ENCODE measurements around the gene NPAS1. TPM values are rescaled to one million over a fixed set of nuclear protein-coding genes. Genes with fewer than 3 reads are reported as not detected.

NPAS1 gene
- total RNA-seq, 1 donor from 2014 or later = 3.6 TPM

DNA sequence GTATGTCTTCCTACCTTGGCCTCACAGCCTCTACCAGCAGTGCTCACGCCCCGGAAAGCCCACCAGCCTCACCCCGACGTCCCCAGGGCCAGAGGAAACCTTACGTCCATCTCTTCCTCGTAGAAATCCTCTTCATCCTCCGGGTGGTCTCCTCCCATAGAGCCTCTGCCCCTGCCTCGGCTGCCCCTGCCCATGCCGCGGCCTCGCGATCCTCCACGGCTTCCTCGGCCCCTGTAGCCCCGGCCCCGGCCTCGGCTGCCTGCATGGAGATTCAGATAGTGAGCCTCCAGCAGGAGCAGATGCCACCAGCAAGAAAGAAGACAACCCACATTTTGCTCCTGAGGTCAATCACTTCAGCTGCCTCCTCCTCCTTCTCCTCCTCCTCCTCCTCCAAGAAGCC is 66.6 kb downstream of the NPAS1 start:
- H3K36me3 ChIP-seq (ENCODE audit: insufficient read depth, low read length) = peaks cover 39% of the 10 kb centered on the region
- Mint-ChIP-seq H3K9me3 (ENCODE audit: unreplicated experiment) (no peaks in the 10 kb centered on the region), H3K27me3 (ENCODE audit: low read depth, unreplicated experiment) (no peaks in the 10 kb centered on the region), H3K4me1 (ENCODE audit: low read depth, unreplicated experiment) (no peaks in the 10 kb centered on the region), H3K27ac (ENCODE audit: unreplicated experiment) (no peak overlapping the region), H3K4me3 (ENCODE audit: unreplicated experiment) (no peak overlapping the region), H3K36me3 (ENCODE audit: low read depth, unreplicated experiment) (peaks cover 36% of the 10 kb centered on the region)
- peaks cover 9% of the 10 kb centered on the region for H3K79me2 ChIP-seq (ENCODE audit: insufficient read depth, low read length)
- FAIRE-seq = no peak
- TF ChIP-seq, protein P1, sequence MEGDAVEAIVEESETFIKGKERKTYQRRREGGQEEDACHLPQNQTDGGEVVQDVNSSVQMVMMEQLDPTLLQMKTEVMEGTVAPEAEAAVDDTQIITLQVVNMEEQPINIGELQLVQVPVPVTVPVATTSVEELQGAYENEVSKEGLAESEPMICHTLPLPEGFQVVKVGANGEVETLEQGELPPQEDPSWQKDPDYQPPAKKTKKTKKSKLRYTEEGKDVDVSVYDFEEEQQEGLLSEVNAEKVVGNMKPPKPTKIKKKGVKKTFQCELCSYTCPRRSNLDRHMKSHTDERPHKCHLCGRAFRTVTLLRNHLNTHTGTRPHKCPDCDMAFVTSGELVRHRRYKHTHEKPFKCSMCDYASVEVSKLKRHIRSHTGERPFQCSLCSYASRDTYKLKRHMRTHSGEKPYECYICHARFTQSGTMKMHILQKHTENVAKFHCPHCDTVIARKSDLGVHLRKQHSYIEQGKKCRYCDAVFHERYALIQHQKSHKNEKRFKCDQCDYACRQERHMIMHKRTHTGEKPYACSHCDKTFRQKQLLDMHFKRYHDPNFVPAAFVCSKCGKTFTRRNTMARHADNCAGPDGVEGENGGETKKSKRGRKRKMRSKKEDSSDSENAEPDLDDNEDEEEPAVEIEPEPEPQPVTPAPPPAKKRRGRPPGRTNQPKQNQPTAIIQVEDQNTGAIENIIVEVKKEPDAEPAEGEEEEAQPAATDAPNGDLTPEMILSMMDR (IDR thresholded peaks at IDR 0.05; ENCODE audit: insufficient read depth, low read depth, low read length) = no peak
- TF ChIP-seq EZH2 (IDR thresholded peaks at IDR 0.05; ENCODE audit: insufficient read depth, low read length) = no peak
- H4K20me1 ChIP-seq (ENCODE audit: insufficient read depth, low read length) = peaks cover 32% of the 10 kb centered on the region
- no peak overlapping the region for H3K4me3 ChIP-seq (ENCODE audit: insufficient read depth, low read depth, low read length)
- no peak overlapping the region for H2AFZ ChIP-seq (ENCODE audit: low read depth, low read length)
- H3K9ac ChIP-seq (ENCODE audit: low read length) = no peak overlapping the region
- H3K4me2 ChIP-seq (ENCODE audit: low read length) = no peak overlapping the region
- H3K27me3 ChIP-seq (ENCODE audit: insufficient read depth, low read length) = no peaks in the 10 kb centered on the region
- H3K9me3 ChIP-seq (ENCODE audit: insufficient read depth, low read depth, low read length) = no peaks in the 10 kb centered on the region
- H3K27ac ChIP-seq (ENCODE audit: low read depth, low read length) = no peak overlapping the region
- H3K4me1 ChIP-seq (ENCODE audit: insufficient read depth, low read length) = no peaks in the 10 kb centered on the region
- DNase-seq (ENCODE audit: low read depth) = no peak

DNA sequence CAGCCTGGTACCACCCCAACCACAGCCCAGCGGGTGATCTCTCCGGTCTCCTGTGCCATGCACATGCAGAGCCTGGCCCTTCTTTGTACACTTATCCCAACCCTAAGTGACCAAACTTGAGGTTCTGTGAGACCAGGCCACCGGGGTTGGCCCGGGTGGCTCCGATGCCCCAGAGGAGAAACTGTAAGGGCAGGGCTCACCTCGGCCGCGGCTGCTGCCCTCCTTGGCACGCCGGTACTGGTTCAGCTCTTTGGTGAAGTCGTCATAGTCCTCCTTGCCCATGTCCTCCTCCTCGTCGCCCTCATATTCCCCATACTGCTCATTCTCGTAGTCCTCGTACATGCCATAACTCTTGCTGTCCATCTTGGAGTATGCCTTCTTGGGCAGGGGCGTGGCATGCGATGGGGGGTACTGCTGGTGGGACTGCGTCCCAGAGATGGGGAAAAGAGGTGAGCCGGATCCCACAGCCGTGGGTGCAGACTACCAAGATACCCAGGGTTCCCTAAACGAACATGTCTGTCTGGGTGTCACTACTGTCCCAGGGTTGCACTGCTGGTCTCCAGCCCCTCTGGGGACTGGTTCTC is 70.2 kb downstream of the NPAS1 start:
- Histone ChIP-seq H3K27me3 (ENCODE audit: insufficient read depth, low read length) (no peaks in the 10 kb centered on the region), H3K9ac (ENCODE audit: low read length) (no peak overlapping the region), H3K27ac (ENCODE audit: low read depth, low read length) (no peak overlapping the region), H3K4me1 (ENCODE audit: insufficient read depth, low read length) (peaks cover 5% of the 10 kb centered on the region), H3K9me3 (ENCODE audit: insufficient read depth, low read depth, low read length) (no peaks in the 10 kb centered on the region), H3K36me3 (ENCODE audit: insufficient read depth, low read length) (peaks cover 26% of the 10 kb centered on the region), H3K4me3 (ENCODE audit: insufficient read depth, low read depth, low read length) (no peak overlapping the region), H3K4me2 (ENCODE audit: low read length) (no peak overlapping the region), H2AFZ (ENCODE audit: low read depth, low read length) (no peak overlapping the region), H3K79me2 (ENCODE audit: insufficient read depth, low read length) (peaks cover 39% of the 10 kb centered on the region), H4K20me1 (ENCODE audit: insufficient read depth, low read length) (peaks cover 41% of the 10 kb centered on the region)
- Mint-ChIP-seq H3K4me3 (ENCODE audit: unreplicated experiment) (no peak overlapping the region), H3K36me3 (ENCODE audit: low read depth, unreplicated experiment) (peaks cover 32% of the 10 kb centered on the region), H3K27ac (ENCODE audit: unreplicated experiment) (no peak overlapping the region), H3K4me1 (ENCODE audit: low read depth, unreplicated experiment) (peaks cover 4% of the 10 kb centered on the region), H3K27me3 (ENCODE audit: low read depth, unreplicated experiment) (no peaks in the 10 kb centered on the region), H3K9me3 (ENCODE audit: unreplicated experiment) (no peaks in the 10 kb centered on the region)
- DNase-seq (ENCODE audit: low read depth) (no peak), FAIRE-seq (no peak)
- TF ChIP-seq, protein P1 (IDR thresholded peaks at IDR 0.05; ENCODE audit: insufficient read depth, low read depth, low read length) = no peak
- TF ChIP-seq EZH2 (IDR thresholded peaks at IDR 0.05; ENCODE audit: insufficient read depth, low read length) = no peak

- no peaks in the 10 kb centered on the region for H3K27me3 Mint-ChIP-seq (ENCODE audit: low read depth, unreplicated experiment)
- Histone ChIP-seq H3K4me2 (ENCODE audit: low read length) (no peak overlapping the region), H3K27me3 (ENCODE audit: insufficient read depth, low read length) (no peaks in the 10 kb centered on the region), H3K4me1 (ENCODE audit: insufficient read depth, low read length) (peaks cover 31% of the 10 kb centered on the region), H3K27ac (ENCODE audit: low read depth, low read length) (no peak overlapping the region), H3K9me3 (ENCODE audit: insufficient read depth, low read depth, low read length) (no peaks in the 10 kb centered on the region), H4K20me1 (ENCODE audit: insufficient read depth, low read length) (peaks cover 58% of the 10 kb centered on the region), H3K9ac (ENCODE audit: low read length) (no peak overlapping the region), H2AFZ (ENCODE audit: low read depth, low read length) (no peak overlapping the region), H3K79me2 (ENCODE audit: insufficient read depth, low read length) (peaks cover 68% of the 10 kb centered on the region), H3K4me3 (ENCODE audit: insufficient read depth, low read depth, low read length) (no peak overlapping the region), H3K36me3 (ENCODE audit: insufficient read depth, low read length) (peaks cover 22% of the 10 kb centered on the region)
- no peak for TF ChIP-seq EZH2 (IDR thresholded peaks at IDR 0.05; ENCODE audit: insufficient read depth, low read length)
- TF ChIP-seq, protein P1 (IDR thresholded peaks at IDR 0.05; ENCODE audit: insufficient read depth, low read depth, low read length) = no peak
- H3K27ac Mint-ChIP-seq (ENCODE audit: unreplicated experiment) = no peak overlapping the region
- H3K4me3 Mint-ChIP-seq (ENCODE audit: unreplicated experiment) = no peak overlapping the region
- peaks cover 27% of the 10 kb centered on the region for H3K36me3 Mint-ChIP-seq (ENCODE audit: low read depth, unreplicated experiment)
- FAIRE-seq (no peak), DNase-seq (ENCODE audit: low read depth) (no peak)
- H3K9me3 Mint-ChIP-seq (ENCODE audit: unreplicated experiment) = no peaks in the 10 kb centered on the region
- peaks cover 9% of the 10 kb centered on the region for H3K4me1 Mint-ChIP-seq (ENCODE audit: low read depth, unreplicated experiment)
These were observed 73.6 kb downstream of the NPAS1 start for GRCh38 chr19:47093254-47093653.

Data from astrocyte (in vitro differentiated cells and primary cell).